ENCODE results near the gene TESMIN.

The TESMIN gene

DNA sequence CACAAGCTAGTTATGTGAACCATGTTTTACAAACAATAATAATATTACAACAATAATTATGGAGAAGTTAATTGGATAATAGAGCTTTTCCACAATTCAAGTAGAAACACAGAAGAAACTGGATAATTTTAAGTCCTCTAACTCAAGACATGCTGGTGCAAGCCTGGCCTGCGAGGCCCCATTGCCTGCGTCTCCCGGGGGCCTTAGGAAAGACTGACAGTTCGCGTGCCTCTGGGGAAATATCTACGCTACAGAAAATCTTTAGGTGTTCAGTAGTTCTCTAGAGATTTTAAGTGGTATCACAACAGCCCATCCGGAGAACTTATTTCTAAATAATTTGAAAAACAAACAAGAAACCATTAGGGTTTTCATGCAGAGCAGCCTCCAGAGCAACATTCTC is 43.8 kb downstream of the TESMIN start:
- no peak for DNase-seq

DNA sequence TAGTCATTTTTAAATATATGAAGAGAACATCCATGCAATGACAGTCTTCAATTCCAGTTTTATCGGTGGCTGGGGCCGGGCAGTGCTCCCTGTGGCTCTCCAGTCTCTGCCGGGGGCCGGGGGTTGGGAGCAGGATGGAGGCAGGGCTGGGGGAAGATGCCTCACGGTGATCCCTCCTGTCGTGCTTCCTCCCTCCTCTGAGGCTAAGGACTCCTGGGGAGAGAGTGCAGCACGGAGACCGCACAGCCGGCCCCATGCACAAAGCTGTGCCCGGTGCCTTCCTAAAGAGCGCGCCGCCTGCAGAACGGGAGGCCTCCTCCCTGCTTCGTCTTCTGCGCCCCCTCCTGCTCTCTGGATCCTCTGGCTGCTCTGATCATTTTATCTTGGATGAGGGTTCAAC is 46.4 kb downstream of the TESMIN start:
- DNase-seq: no peak

DNA sequence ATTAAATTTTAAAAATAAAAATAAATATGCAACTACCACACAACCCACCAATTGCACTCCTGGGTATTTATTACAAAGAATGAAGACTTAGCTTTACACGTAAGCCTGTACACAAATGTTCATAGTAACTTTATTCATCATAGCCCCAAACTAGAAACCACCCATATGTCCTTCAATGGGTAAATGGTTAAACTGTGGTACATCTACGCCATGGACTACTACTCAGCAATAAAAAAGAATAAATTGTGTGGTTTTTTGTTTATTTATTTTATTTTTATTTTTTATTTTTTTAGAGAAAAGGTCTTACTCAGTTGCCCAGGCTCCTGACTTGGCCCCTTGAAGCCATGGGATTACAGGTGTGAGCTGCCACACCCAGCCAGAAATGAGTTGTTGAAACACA is 52.3 kb downstream of the TESMIN start:
- no peak for DNase-seq

DNA sequence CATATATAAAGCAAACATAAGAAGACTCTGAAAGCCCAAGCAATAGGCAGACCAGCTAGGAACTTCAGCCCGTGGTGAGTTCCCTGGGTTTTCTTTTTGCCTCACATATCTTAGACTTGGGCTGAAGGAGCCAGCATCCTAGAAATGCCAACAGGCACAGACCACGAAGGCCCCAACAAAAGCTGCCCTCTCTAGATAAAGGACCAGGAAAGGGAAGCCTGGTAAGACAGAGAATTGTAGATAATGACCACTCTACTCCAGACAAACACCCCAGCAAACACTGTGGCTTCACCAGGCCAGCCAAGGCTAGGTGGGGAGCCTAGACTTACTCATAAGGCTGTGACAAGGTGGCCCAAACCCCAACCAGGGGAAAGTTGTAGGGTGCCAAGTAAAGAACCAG is 55.8 kb downstream of the TESMIN start:
- no peak for DNase-seq

DNA sequence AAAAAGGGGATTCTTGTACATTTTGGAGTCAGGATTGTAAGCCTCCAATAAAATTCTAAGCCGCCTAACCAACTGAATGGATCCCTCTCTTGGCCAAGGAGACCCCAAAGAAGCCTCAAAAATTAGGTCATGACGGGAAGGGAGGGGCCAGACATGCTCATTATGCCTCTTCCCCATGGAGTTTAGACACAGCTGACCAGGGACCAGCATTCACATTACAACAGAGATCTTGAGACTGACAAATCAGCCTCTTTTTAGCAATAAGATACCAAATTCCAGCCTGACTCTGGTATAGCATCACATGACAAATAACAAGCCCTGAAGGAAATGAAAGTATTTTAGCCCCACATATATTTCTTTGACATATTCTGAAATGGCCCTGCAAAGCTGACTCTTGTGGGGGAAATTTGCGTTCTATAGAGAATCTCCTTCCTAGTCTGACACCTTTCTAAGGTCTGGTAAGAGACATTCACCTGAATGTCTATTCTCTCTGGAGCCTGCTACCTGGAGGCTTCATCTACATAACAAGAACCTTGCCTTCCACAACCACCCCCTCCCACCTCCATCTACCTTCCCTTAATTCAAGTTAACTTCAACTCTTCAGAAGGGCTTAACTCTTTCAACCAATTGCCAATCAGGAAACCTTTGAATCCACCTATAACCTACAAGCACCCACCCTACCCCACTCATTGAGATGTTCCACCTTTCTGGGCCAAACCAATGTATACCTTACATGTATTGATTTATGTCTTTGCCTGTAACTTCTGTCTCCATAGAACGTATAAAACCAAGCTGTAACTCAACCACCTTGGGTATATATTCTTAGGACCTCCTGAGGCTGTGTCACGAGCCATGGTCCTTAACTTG is 56.7 kb downstream of the TESMIN start:
- no peak for DNase-seq

DNA sequence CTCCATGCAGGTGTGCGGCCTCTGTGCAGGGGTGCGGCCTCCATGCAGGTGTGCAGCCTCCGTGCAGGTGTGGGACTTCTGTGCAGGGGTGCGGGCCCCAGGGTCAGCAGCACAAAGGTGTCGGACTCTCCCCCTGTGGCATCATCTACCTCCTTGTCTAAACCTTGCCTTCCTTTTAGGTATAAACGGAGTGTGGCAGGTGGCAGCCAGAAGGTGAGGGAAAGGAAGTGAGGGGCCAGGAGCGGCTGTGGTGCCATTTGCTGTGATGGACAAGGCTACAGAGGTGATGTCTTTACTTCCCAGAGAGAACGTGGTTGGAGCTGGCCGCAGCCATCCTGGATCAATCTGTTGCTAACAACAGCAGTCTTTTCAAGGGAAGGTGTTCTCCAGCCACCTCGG is 57.8 kb downstream of the TESMIN start:
- DNase-seq: no peak

DNA sequence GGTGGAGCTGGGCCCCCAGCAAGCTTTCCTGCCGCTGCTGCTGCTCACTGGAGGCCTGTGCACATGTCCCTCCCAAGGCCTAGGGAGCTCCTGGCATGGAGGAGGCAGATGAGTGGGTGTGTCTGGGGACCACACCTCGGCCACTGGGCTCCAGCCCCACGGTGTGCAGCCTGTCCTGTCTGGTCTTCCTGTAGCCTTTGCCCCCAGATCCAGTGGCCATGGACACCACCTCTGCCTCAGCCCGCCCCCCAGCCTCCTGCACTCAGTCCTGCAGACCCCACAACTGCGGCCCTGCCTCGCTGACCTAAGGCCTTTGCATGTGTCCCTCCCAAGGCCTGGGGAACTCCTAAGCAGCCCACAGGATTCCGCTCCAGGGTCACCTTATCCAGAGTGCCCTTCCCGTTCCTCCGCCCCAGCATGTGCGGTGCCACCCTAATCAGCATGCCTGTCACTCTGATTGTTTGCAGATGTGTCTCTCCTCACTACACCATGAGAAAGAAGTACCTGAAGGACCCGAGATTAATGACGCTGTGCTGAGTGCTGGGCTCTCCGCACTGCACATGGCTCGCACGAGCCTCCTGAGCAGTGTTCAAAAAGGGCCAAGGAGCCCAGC is 58.3 kb downstream of the TESMIN start:
- no peak for DNase-seq

DNA sequence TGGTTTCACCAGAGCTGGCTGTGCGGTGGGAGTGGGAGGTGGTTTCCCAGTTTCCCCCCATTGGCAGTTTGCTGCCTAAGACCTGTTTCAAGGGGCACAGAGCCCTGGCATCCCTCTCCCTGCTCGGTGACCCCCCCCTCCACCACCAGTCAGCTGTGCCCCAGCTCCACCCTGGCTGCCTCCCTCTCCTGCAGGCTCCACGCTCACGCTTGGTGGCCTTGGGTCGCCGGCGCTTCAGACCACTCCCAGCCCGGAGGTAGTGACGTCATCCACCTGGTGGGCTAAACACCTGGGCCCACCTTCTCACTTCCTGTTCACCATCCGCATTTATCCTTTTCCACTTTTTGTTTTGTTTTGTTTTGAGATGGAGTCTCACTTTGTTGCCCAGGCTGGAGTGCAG is 59.2 kb downstream of the TESMIN start:
- DNase-seq: no peak

DNA sequence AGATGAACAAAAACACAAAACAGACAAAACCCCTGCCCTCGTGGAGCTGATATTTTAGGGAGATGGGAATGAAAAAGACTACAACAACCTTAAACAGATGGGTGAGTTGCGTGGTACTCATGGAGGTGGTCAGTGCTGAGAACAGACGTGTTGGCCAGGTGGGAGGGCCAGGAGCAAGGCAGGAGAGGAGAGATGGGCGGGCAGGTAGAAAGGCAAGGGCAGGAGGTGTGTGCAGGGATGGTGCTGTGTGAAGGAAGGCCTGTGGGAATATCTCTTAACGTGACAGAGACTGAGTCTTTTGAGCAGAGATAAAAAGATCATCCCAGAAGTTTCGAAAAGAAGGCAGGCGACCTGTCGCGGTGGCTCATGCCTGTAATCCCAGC is 59.9 kb downstream of the TESMIN start:
- no peak for DNase-seq

DNA sequence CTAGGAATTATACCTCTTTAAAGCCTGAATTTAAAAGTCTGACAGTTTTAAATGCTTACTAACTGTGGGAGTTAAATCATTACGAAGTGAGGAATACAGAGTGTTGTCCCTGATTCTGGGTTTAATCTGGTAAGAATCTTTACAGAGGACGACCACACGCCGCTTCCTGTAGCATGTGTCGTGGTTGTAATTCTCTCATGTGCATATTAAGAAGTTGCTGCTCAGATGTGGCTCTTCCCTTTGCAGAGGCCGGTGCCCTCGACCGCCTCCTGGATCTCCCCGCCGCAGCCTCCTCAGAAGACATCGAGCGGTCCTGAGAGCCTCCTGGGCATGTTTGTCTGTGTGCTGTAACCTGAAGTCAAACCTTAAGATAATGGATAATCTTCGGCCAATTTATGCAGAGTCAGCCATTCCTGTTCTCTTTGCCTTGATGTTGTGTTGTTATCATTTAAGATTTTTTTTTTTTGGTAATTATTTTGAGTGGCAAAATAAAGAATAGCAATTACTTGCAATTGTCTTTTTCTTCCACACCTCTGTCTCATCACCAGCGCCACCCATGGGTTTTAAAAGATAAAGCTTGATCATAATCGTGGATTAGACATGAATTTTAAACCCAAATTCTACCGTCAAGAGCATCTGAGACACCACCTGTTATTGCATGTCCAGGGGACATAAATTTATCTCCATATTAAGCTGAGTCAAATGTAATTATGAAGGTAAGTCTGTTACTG is 60.5 kb downstream of the TESMIN start:
- no peak for DNase-seq

DNA sequence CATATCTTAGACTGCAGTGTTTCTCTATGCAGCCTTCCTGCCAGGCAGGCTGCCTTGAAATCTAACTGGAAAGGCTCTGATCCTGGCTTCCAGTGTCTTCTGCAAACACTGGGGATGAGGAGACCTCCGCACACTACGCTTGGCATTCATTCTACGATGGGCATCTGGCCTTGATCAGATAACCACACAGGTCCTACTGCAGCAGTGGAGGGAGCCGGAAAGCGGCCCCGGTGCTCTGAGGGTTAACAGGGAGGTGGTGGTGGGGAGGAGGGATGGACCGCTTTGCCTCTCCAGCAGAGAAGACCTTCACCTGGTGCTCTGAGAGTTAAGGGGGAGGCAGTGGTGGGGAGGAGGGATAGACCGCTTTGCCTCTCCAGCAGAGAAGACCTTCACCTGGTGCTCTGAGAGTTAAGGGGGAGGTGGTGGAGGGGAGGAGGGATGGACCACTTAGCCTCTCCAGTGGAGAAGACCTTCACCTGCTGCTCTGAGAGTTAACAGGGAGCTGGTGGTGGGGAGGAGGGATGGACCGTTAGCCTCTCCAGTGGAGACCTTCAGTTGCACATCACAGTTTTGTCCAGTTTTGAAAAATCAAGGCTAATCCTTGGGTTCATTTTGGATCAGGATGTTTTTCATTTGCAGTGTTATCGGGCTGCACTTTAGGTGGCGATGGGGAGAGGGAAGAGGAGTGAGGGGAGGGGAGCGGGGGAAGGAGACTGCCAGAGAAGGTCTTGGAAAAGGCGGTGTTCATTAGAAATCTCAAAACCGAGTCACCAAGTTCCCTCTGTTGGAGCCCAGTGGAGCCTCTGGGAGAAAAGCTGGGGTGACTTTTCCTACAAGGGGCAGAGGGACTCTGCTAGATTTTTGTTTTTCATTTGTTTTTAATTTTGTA is 61.3 kb downstream of the TESMIN start:
- DNase-seq: no peak

DNA sequence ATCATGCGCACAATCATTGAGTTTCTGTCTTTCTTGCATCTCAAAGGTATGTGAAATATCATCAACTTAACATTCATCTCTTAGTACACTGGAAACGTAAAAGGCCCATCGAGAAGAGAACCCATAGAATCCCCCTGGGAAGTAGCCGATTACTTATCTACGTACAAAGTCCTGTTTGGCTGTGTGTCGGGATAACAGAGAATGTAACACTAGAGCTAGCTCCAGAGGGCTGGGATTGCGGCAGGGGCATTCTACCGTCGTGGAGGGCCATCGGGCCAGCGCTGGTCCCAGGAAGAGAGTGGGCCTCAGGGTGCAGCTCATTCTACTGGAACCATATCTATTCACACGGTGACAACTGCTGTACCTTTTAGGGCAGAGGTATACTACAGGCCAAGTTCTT is 62.4 kb downstream of the TESMIN start:
- DNase-seq: no peak

DNA sequence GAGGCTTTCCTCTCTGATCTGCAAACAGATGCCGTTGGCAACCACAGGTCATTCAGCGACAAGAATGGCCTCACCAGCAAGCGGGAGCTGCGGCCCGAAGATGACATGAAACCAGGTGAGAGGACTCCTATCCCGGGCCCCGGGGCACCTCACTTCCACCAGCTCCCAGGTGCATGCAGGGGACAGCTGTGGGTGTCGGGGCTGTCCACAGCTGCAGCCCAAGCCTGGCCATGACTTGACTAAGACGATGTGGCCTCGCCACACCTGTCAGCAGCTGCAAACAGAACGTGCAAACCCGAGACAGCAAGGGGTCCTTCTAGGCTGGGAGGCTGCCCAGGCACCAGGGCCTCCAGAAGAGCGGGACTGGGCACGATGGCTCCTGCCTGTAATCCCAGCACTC is 63.3 kb downstream of the TESMIN start:
- DNase-seq: no peak

DNA sequence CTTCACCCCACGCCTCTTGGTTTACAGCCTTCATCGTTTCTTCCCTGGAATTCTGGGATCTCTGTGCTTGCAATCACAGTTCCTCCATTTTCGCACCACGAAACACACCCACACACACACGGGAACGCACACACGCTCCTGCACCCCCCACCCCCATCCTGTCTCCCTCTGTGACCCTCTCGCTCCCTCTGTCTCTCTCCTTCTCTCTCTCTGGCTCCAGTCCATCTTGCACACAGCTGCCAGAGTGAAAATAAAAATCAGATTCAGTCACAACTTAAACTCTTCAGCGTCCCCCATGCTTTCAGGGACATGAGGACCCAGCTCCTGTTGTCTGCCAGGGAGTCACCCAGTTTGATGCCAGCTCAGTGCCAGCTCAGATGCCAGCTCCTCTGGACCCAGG is 64.0 kb downstream of the TESMIN start:
- no peak for DNase-seq

DNA sequence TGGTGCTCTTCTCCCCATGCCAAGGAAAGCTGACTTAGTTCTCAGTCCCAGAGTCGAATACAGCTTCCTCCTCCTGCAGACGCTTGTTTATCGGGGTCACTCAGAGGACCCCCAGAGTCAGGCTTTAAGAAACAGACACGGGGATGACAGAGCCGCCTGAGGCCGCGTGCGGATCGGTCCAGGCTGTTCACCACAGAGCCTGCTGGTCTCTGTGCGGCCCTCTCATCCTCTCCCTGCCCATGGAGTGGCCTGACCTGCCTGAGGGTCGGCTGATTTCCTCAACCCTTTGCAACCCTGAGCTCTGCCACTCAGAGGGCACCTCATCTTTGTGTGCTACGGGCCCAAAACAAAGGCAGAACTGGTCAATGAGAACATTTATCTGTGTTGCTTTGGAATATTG is 64.8 kb downstream of the TESMIN start:
- no peak for DNase-seq

DNA sequence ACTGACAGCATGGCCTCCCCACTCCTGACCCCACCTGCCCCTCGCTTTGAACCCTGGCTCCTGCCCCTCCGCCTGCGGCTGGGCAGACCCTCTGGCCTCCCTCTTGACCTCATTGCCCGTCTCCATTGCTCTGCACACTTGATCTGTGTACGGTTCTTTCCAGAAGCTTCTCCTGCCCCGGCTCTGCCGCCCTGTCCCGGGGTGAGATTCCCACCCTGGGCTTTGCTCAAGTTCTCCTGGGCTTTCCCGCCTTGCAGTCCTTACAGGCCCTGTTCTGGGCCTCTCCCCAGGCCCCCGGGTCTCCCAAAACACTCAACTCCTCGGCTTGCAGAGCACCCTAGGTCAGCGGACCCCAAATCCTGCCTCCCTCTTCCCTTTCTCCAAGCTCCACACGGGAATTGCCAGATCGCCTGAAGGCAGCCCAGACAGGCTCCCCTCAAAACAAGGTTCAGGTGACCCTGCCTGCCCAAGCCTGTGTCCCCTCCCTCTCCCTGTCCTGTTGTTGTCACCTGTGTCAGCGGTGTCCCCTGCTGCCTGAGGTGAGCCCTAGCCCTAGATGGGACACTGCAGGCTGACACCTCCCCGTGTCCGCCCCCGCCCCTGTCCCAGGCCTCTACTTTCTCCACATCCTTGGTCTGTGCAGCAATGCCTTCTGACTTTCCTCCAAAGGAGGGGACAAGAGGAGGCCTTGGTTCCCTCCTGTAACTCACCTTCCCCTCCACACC is 65.5 kb downstream of the TESMIN start:
- DNase-seq: no peak

DNA sequence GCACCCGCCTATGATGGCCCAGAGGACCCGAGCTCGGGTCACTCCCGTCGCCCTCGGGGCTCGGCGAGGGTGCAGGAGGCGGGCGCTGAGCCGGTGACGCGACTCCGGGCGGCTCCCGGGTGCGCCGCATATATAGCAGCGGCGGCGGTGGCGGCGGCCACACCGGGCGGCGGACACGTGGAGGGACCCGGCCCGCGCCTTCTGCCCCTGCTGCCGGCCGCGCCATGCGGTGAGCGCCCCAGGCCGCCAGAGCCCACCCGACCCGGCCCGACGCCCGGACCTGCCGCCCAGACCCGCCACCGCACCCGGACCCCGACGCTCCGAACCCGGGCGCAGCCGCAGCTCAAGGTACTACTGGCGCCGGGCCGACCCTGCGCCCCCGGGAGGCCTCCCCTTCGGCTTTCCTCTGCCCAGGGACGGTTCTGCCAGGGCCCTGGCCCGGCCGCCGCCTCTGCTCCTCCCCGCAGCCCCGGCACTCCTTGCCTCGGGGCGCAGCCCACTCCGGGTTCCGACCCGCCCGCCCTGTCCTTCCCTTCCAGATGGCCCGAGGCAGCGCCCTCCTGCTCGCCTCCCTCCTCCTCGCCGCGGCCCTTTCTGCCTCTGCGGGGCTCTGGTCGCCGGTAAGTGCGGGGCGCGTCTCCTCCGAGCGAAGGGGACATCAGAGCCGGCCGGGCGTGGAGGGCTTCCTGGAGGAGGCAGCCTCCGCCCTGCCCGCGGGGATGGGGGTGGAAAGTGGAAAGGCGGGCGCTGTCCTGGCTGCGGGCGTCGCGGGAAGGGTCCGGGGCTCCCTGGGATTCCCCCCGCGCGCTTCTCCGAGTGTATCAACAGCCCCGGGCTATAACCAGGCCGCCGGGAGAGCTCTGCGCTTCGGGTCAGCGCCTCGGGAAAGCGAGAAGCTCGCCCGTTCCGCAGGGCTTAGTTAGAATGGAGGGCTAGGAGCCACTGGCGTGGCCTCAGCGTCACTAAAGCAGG is 66.6 kb downstream of the TESMIN start, which contains the start of gene GAL:
Gene GAL, plus strand, starts transcription at position 160 of the 972 bp plus-strand sequence. Its CDS starts 380 bp downstream, at position 540.
- no peak for DNase-seq

DNA sequence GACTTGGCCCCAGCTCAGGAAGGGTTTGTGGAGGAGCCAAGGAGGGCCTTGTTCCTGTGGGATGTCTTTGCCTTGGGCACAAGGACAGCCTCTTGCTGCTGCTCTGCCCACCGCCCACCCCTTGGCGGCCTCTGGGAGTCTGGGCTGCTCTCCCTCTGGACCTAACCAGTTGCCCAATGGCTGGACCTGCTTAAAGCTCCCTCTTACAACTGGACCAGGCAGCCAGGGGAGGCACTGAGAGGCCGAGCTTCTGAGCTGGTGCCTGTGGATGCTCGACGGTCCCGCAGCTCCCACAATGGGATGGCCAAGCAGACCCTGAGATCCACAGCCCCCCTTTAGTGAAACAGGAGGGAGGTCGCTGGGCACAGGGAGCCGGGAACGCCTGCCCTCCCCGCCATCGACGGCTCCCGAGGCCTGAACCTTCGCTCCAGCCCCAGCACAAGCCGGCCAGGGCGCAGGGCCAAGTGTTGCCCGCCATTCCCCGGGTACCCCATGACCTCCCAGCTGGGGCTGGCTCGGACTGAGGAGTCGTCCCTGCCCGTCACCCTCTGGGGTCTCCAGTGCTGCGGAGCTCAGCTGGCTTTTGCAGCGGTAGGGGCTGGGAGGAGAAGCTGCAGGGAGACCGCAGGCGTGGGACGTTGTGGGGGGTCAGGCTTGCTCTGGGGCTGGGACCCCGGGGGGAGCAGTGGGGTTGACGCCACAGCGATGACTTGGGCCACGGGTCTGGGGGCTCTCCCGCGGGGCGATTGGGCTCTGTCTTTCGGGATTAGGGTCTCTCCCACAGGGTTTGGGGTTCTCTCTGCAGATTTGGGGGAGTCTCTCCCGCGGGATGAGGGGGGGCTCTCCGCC is 67.6 kb downstream of the TESMIN start:
- no peak for DNase-seq

DNA sequence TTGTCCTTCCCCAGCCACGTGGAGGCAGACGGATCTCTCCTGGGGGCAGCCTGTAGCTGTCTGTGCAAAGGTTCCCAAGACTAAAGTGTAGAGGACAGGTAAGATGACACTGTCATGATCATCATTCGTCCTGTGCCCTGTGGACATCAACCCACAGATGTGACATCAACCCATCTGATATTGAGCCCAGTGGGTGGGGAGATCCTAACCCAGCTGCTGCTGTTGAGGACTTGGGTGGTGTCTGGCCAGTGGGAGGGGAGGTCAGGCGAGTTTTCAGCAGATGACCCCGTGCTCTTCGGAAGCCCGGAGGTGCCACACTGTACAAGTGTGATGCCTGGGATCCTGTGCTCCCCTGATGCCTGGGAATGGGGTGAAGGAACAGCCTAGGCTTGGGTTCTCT is 68.2 kb downstream of the TESMIN start:
- no peak for DNase-seq

DNA sequence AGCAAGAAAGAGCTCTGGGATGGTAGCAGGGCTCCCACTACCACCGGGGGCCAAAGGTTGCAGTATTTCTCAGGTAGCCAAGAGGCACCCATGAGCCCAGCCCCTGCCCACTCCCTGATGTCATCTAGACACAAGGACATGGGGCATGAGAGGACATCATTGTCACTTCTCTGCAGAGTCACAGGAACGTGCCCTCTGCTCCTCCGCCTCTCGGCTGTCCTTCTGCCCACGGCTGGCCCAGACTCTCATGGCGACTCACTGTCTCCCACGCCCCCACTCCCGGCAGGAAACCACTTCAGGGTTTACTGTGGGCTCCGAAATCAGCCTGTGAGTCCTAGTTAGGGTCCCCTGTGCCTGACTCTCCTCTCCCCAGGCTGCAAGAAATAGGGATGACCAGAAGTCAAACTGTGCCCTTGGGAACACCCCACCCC is 68.8 kb downstream of the TESMIN start:
- DNase-seq: no peak

Data from bone marrow (tissue), 2 donors.